CD8-positive, alpha-beta memory T cell (primary cell): Measurements from ENCODE around the gene SLC2A5. TPM values are rescaled to one million over a fixed set of nuclear protein-coding genes. Genes with fewer than 3 reads are reported as not detected.

ENCODE experiments used
- CTCF ChIA-PET: fragments of 350-600 bp; sonication (Branson Sonifier 250); formaldehyde crosslinking; loops from one replicate; lab custom pipeline; 2021; ENCODE audit warnings: antibody characterized with exemption; lab: Charles Lee
- POLR2A ChIA-PET: fragments of 350-600 bp; sonication (Branson Sonifier 250); formaldehyde crosslinking; loops from one replicate; lab custom pipeline; 2021; ENCODE audit warnings: antibody characterized with exemption; lab: Charles Lee
- DNase-seq, 5 donors: peaks; one replicate each; pipeline versions ENCODE4 v3.0.0 to v3.0.0-alpha.2; 2020 to 2022; ENCODE audit warnings: mixed read lengths in 1 of 5
- H3K27ac ChIP-seq: one replicate; pipeline ENCODE4 v1.7.0; 2013; ENCODE audit warnings: low read depth, mild to moderate bottlenecking, low read length, moderate library complexity
- H3K27me3 ChIP-seq: 2 replicates; pipeline ENCODE4 v1.7.0; 2013; ENCODE audit warnings: low read length, mild to moderate bottlenecking; ENCODE audit not compliant: insufficient read depth, poor library complexity, severe bottlenecking
- H3K36me3 ChIP-seq: 2 replicates; pipeline ENCODE4 v1.7.0; 2013; ENCODE audit warnings: mild to moderate bottlenecking, low read length, moderate library complexity; ENCODE audit not compliant: insufficient read depth
- H3K4me1 ChIP-seq: 2 replicates; pipeline ENCODE4 v1.7.0; 2013; ENCODE audit warnings: mild to moderate bottlenecking, low read length, moderate library complexity; ENCODE audit not compliant: insufficient read depth
- H3K4me3 ChIP-seq: 2 replicates; pipeline ENCODE4 v1.7.0; 2013; ENCODE audit warnings: mild to moderate bottlenecking, low read length
- H3K9me3 ChIP-seq: 2 replicates; pipeline ENCODE4 v1.7.0; 2013; ENCODE audit warnings: mild to moderate bottlenecking, low read length
- H3K27ac Mint-ChIP-seq, 8 donors: one replicate each; pipeline ENCODE4 v1.8.0; 2020 to 2021; ENCODE audit warnings: mixed read lengths in 8 of 8, mild to moderate bottlenecking in 6 of 8, inconsistent platforms in 3 of 8, moderate library complexity in 3 of 8
- H3K27me3 Mint-ChIP-seq, 2 donors: one replicate each; pipeline ENCODE4 v1.8.0; 2020 to 2021; ENCODE audit warnings: mixed read lengths in 2 of 2, mild to moderate bottlenecking in 1 of 2, moderate library complexity in 1 of 2
- H3K36me3 Mint-ChIP-seq, 3 donors: one replicate each; pipeline ENCODE4 v1.8.0; 2020 to 2021; ENCODE audit warnings: mixed read lengths in 3 of 3, inconsistent platforms in 1 of 3, mild to moderate bottlenecking in 1 of 3
- H3K4me1 Mint-ChIP-seq, 3 donors: one replicate each; pipeline ENCODE4 v1.8.0; 2020 to 2021; ENCODE audit warnings: mixed read lengths in 3 of 3, inconsistent platforms in 1 of 3, mild to moderate bottlenecking in 1 of 3
- H3K4me3 Mint-ChIP-seq, 7 donors: one replicate each; pipeline ENCODE4 v1.8.0; 2020 to 2021; ENCODE audit warnings: mixed read lengths in 7 of 7, mild to moderate bottlenecking in 6 of 7, moderate library complexity in 4 of 7, inconsistent platforms in 2 of 7
- H3K9me3 Mint-ChIP-seq, 5 donors: one replicate each; pipeline ENCODE4 v1.8.0; 2020 to 2022; ENCODE audit warnings: mixed read lengths in 5 of 5, mild to moderate bottlenecking in 3 of 5, moderate library complexity in 2 of 5, inconsistent platforms in 1 of 5
- polyA plus RNA-seq: library from polyadenylated mRNA; unstranded; fragments of 300-500 nt; fragmentation: Illumina TruSeq; gene quantifications from one replicate; pipeline ENCODE4 v1.2.3, GENCODE V29; 2021
- total RNA-seq, 2 experiments: library from RNA; stranded (reverse); gene quantifications; one replicate each; pipeline ENCODE4 v1.2.3, GENCODE V29; 2021

The SLC2A5 gene
- total and polyA plus RNA-seq, 3 experiments from 2014 or later: not detected

DNA sequence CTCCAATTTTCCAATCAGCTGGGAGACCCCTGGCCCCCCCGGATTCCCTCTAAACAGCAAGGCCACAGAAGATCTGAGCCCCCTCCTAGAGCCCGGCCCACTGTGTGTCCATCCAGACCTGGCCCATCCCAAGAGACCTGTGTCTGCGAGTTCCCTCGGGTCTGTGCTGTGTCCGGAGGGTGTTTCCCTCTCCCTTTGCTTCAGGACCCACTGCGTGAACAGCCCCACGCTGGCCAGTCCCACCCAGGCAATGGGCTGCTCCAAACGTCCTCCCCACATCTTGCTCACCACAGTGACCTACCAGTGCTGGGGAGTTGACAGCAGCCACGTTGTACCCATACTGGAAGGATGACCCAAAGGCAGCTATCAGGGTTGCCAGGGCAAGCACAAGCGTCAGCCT is 11.6 kb downstream of the SLC2A5 start:
- no peaks in the 10 kb centered on the region for H3K27me3 ChIP-seq
- POLR2A ChIA-PET: no interaction called here
- no peak overlapping the region for H3K4me3 ChIP-seq
- DNase-seq: no peak
- H3K4me1 Mint-ChIP-seq: no peaks in the 10 kb centered on the region
- no peak overlapping the region for H3K4me3 Mint-ChIP-seq
- CTCF ChIA-PET: no interaction called here
- H3K9me3 Mint-ChIP-seq: no peaks in the 10 kb centered on the region
- no peaks in the 10 kb centered on the region for H3K36me3 Mint-ChIP-seq
- H3K36me3 ChIP-seq: no peaks in the 10 kb centered on the region
- no peaks in the 10 kb centered on the region for H3K4me1 ChIP-seq
- no peak overlapping the region for H3K27ac Mint-ChIP-seq
- peaks cover 1 to 4% of the 10 kb centered on the region in 2 donors for H3K27me3 Mint-ChIP-seq
- no peaks in the 10 kb centered on the region for H3K9me3 ChIP-seq
- H3K27ac ChIP-seq: no peak overlapping the region

DNA sequence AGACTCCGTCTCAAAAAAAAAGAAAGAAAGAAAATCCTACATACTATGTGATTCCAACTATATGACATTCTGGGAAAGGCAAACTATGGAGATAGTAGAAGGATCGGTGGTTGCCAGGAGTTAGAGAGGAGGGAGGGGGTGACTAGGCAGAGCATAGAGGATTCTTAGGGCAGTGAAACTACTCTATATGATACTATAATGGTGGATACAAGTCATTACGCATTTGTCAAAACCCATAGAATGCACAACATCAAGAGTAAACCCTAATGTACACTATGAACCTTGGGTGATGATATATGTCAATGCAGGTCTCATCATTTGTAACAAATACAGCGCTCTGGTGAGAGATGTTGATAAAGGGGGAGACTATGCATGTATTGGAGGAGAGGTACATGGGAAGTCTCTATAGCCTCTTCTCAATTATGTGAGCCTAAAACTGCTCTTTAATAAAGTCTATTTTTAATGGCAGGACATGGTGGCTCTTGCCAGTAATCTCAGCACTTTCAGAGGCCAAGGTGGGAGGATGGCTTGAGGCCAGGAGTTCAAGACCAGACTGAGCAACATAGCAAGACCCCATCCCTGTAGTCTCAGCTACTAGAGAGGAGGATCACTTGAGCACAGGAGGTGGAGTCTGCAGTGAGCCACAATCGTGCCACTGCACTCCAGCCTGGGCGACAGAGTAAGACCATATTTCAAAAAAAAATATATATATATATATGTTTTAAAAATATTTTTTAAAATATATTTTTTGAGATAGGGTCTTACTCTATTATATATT is 17.0 kb downstream of the SLC2A5 start:
- peaks cover 0 to 1% of the 10 kb centered on the region in 2 donors for H3K27me3 Mint-ChIP-seq
- Histone ChIP-seq H3K4me3 (no peak overlapping the region), H3K9me3 (no peaks in the 10 kb centered on the region), H3K27me3 (no peaks in the 10 kb centered on the region), H3K27ac (no peak overlapping the region), H3K4me1 (no peaks in the 10 kb centered on the region), H3K36me3 (no peaks in the 10 kb centered on the region)
- H3K9me3 Mint-ChIP-seq: no peaks in the 10 kb centered on the region
- H3K4me3 Mint-ChIP-seq: no peak overlapping the region
- no peak for DNase-seq
- no peak overlapping the region for H3K27ac Mint-ChIP-seq
- ChIA-PET CTCF (no interaction called here), POLR2A (no interaction called here)
- H3K4me1 Mint-ChIP-seq: no peaks in the 10 kb centered on the region
- no peaks in the 10 kb centered on the region for H3K36me3 Mint-ChIP-seq

DNA sequence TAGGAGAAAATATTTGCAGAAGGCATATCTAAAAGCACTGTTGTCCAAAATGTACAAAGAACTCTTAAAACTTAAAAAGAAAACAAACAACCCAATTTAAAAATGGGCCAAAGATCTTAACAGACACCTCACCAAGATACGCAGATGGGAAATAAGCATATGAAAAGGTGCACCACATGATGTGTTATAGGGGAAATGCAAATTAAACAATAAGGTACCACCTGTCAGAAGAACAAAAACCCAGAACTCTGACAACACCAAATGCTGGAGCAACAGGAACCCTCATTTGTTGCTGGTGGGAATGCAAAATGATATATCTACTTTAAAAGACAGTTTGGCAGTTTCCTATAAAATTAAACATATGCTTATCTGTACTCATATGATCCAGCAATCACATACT is 18.1 kb downstream of the SLC2A5 start:
- Histone ChIP-seq H3K4me1 (no peaks in the 10 kb centered on the region), H3K36me3 (no peaks in the 10 kb centered on the region), H3K27ac (no peak overlapping the region), H3K4me3 (no peak overlapping the region), H3K9me3 (no peaks in the 10 kb centered on the region), H3K27me3 (no peaks in the 10 kb centered on the region)
- ChIA-PET POLR2A (no interaction called here), CTCF (no interaction called here)
- no peak for DNase-seq
- Mint-ChIP-seq H3K4me3 (no peak overlapping the region), H3K36me3 (no peaks in the 10 kb centered on the region), H3K4me1 (no peaks in the 10 kb centered on the region), H3K27ac (no peak overlapping the region), H3K9me3 (no peaks in the 10 kb centered on the region), H3K27me3 (peaks cover 1 to 4% of the 10 kb centered on the region in 2 donors)

DNA sequence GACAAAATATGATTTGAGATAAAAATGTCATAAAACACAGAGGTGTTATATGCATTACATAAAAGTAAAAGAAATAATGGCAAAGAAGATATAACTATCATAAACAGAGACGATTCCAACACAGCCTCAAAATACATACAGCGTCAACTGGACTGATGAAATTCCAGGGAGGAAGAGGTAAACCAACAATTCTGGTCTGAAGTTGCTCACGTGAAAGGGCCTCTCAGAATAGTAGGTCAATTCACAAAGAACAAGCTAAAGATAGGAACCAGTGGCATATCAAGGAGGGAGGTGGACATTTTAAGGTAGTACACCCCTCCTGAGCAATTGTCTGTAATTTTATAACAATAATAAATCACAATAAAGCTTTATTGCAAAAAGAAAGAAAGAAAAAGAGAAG is 18.6 kb downstream of the SLC2A5 start:
- CTCF ChIA-PET: no interaction called here
- POLR2A ChIA-PET: no interaction called here
- no peaks in the 10 kb centered on the region for H3K27me3 ChIP-seq

GRCh38 chr1:9048551-9048950 is 20.9 kb downstream of the SLC2A5 start:
- no peak overlapping the region for H3K27ac Mint-ChIP-seq
- POLR2A ChIA-PET: no interaction called here
- Histone ChIP-seq H3K4me3 (no peak overlapping the region), H3K36me3 (no peaks in the 10 kb centered on the region), H3K27me3 (no peaks in the 10 kb centered on the region), H3K27ac (no peak overlapping the region), H3K4me1 (no peaks in the 10 kb centered on the region), H3K9me3 (no peaks in the 10 kb centered on the region)
- CTCF ChIA-PET: no interaction called here
- no peaks in the 10 kb centered on the region for H3K9me3 Mint-ChIP-seq
- no peak overlapping the region for H3K4me3 Mint-ChIP-seq
- no peak for DNase-seq
- H3K27me3 Mint-ChIP-seq: peaks cover 5 to 15% of the 10 kb centered on the region in 2 donors
- no peaks in the 10 kb centered on the region for H3K4me1 Mint-ChIP-seq
- no peaks in the 10 kb centered on the region for H3K36me3 Mint-ChIP-seq

More for the DNA sequence above, 18.6 kb downstream of the SLC2A5 start:
- Mint-ChIP-seq H3K4me1 (no peaks in the 10 kb centered on the region), H3K27me3 (peaks cover 1 to 4% of the 10 kb centered on the region in 2 donors), H3K9me3 (no peaks in the 10 kb centered on the region), H3K4me3 (no peak overlapping the region), H3K27ac (peak overlapping the region in 1 of 8 donors; percentile 27), H3K36me3 (no peaks in the 10 kb centered on the region)
- Histone ChIP-seq H3K4me1 (no peaks in the 10 kb centered on the region), H3K27ac (no peak overlapping the region), H3K36me3 (no peaks in the 10 kb centered on the region), H3K9me3 (no peaks in the 10 kb centered on the region), H3K4me3 (no peak overlapping the region)
- no peak for DNase-seq

DNA sequence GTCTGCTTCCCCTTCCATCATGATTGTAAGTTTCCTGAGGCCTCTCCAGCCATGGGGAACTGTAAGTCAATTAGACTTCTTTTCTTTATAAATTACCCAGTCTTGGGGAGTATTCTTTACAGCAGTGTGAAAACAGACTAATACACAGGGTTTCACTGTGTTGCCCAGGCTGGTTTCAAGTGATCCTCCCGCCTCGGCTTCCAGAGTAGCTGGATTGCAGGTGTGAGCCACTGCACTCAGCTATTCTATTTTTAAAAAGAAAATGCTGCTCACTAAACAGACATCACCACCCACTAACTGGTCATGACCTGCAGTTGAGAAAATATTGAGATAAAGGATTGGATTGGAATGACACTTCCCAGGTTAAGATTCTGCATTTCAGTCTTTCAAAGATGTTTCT is 22.4 kb downstream of the SLC2A5 start:
- no peaks in the 10 kb centered on the region for H3K4me1 Mint-ChIP-seq
- ChIA-PET POLR2A (no interaction called here), CTCF (no interaction called here)
- Histone ChIP-seq H3K27me3 (no peaks in the 10 kb centered on the region), H3K4me1 (no peaks in the 10 kb centered on the region), H3K27ac (no peak overlapping the region), H3K9me3 (no peaks in the 10 kb centered on the region), H3K4me3 (no peak overlapping the region), H3K36me3 (no peaks in the 10 kb centered on the region)
- DNase-seq: no peak
- H3K27me3 Mint-ChIP-seq: peaks cover 5 to 15% of the 10 kb centered on the region in 2 donors
- H3K9me3 Mint-ChIP-seq: no peaks in the 10 kb centered on the region
- H3K4me3 Mint-ChIP-seq: no peak overlapping the region
- H3K36me3 Mint-ChIP-seq: no peaks in the 10 kb centered on the region
- H3K27ac Mint-ChIP-seq: no peak overlapping the region

GRCh38 chr1:9045861-9046510 is 23.4 kb downstream of the SLC2A5 start:
- Histone ChIP-seq H3K4me3 (no peak overlapping the region), H3K27ac (no peak overlapping the region), H3K9me3 (no peaks in the 10 kb centered on the region), H3K27me3 (no peaks in the 10 kb centered on the region), H3K36me3 (no peaks in the 10 kb centered on the region), H3K4me1 (no peaks in the 10 kb centered on the region)
- Mint-ChIP-seq H3K9me3 (no peaks in the 10 kb centered on the region), H3K36me3 (no peaks in the 10 kb centered on the region), H3K4me3 (no peak overlapping the region), H3K27me3 (peaks cover 5 to 15% of the 10 kb centered on the region in 2 donors), H3K4me1 (no peaks in the 10 kb centered on the region), H3K27ac (peak overlapping the region in 1 of 8 donors; percentile 10)
- ChIA-PET CTCF (no interaction called here), POLR2A (no interaction called here)
- no peak for DNase-seq

DNA sequence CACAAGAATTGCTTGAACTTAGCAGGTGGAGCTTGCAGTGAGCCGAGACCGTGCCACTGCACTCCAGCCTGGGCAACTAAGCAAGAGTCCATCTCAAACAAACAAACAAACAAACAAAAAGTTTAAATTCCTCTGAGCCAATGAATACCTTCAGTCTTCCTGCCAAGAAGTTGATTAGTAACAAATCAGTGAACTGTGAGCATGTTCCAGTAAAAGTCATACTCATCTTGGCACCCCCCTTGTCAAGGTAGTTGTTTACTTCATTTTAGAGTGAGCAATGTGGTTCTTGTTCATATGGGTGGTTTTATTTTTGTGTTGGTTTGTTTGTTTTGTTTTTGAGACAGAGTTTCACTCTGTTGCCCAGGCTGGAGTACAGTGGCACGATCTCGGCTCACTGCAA is 25.2 kb downstream of the SLC2A5 start:
- H3K4me3 Mint-ChIP-seq: no peak overlapping the region
- Histone ChIP-seq H3K9me3 (no peaks in the 10 kb centered on the region), H3K36me3 (no peaks in the 10 kb centered on the region), H3K4me3 (no peak overlapping the region), H3K27ac (no peak overlapping the region), H3K27me3 (no peaks in the 10 kb centered on the region), H3K4me1 (no peaks in the 10 kb centered on the region)
- CTCF ChIA-PET: no interaction called here
- peaks cover 4 to 15% of the 10 kb centered on the region in 2 donors for H3K27me3 Mint-ChIP-seq
- H3K9me3 Mint-ChIP-seq: no peaks in the 10 kb centered on the region
- H3K27ac Mint-ChIP-seq: no peak overlapping the region
- no peaks in the 10 kb centered on the region for H3K36me3 Mint-ChIP-seq
- POLR2A ChIA-PET: no interaction called here
- DNase-seq: no peak
- H3K4me1 Mint-ChIP-seq: no peaks in the 10 kb centered on the region
